Retinal pigment epithelial cell (primary cell): ENCODE data around the gene MEF2C.

Source experiments
- DNase-seq: peaks from one replicate; pipeline ENCODE4 v3.0.0-alpha.2; 2010; ENCODE audit warnings: low read depth
- H3K4me3 ChIP-seq: 2 replicates; pipeline ENCODE4 v1.5.1; 2011; ENCODE audit warnings: mild to moderate bottlenecking, low read length, control low read depth, moderate library complexity
- CTCF ChIP-seq: conservative IDR thresholded peaks from 2 replicates; pipeline ENCODE4 v1.5.1; 2011; ENCODE audit warnings: low read depth, low read length, control low read depth, inconsistent platforms

MEF2C gene

GRCh38 chr5:88830567-88830966 is 52.4 kb downstream of the MEF2C start:
- no peak for TF ChIP-seq CTCF
- no peak for DNase-seq
- no peak overlapping the region for H3K4me3 ChIP-seq

GRCh38 chr5:88829775-88830174 is 53.2 kb downstream of the MEF2C start:
- no peak for TF ChIP-seq CTCF
- H3K4me3 ChIP-seq = no peak overlapping the region
- no peak for DNase-seq

- no peak overlapping the region for H3K4me3 ChIP-seq
- no peak for DNase-seq
- TF ChIP-seq CTCF = peak; percentile 18
Measured at GRCh38 chr5:88829054-88829453, 53.9 kb downstream of the MEF2C start.

- DNase-seq = no peak
- H3K4me3 ChIP-seq = no peak overlapping the region
Measured at GRCh38 chr5:88827997-88828396, 55.0 kb downstream of the MEF2C start.

GRCh38 chr5:88826646-88827585 is 56.1 kb downstream of the MEF2C start:
- no peak overlapping the region for H3K4me3 ChIP-seq
- TF ChIP-seq CTCF = no peak
- no peak for DNase-seq

More at GRCh38 chr5:88827997-88828396, 55.0 kb downstream of the MEF2C start:
- no peak for TF ChIP-seq CTCF

GRCh38 chr5:88825584-88826315 is 57.2 kb downstream of the MEF2C start:
- DNase-seq = no peak
- no peak overlapping the region for H3K4me3 ChIP-seq
- no peak for TF ChIP-seq CTCF
